ENCODE measurements around the gene CACNB3. TPM values are rescaled to one million over a fixed set of nuclear protein-coding genes. Genes with fewer than 3 reads are reported as not detected.

The CACNB3 gene
- total and polyA plus RNA-seq, 8 donors = under 0.01 to 140 (median 12.7) TPM

GRCh38 chr12:48794870-48795269 is 23.4 kb upstream of the CACNB3 start:
- Histone ChIP-seq H3K27me3 (peaks cover 0 to 2% (median under 1%) of the 10 kb centered on the region in 3 donors), H3K36me3 (no peaks in the 10 kb centered on the region), H3K4me1 (peaks cover 4 to 24% (median 19%) of the 10 kb centered on the region in 4 donors), H3K4me3 (no peak overlapping the region), H3K9me3 (no peaks in the 10 kb centered on the region), H3K27ac (peak overlapping the region in 2 of 5 donors; percentile 11 to 54)
- WGBS, 5 donors = 51 to 68% (median 61%) methylated on average over 3 of the region's 3 CpGs
- intact Hi-C loops (cut with DNase I; ENCODE audit: low total_unique reads) = loop anchor here (5.0 kb wide), 1 partner anchor 43 kb away; no protein-coding TSS in a partner anchor
- no peak for DNase-seq
- TF ChIP-seq POLR2A (IDR thresholded peaks at IDR 0.05) (no peak), POLR2AphosphoS5 (IDR thresholded peaks at IDR 0.05) (no peak), EP300 (IDR thresholded peaks at IDR 0.05) (no peak)
- TF ChIP-seq, protein P1, sequence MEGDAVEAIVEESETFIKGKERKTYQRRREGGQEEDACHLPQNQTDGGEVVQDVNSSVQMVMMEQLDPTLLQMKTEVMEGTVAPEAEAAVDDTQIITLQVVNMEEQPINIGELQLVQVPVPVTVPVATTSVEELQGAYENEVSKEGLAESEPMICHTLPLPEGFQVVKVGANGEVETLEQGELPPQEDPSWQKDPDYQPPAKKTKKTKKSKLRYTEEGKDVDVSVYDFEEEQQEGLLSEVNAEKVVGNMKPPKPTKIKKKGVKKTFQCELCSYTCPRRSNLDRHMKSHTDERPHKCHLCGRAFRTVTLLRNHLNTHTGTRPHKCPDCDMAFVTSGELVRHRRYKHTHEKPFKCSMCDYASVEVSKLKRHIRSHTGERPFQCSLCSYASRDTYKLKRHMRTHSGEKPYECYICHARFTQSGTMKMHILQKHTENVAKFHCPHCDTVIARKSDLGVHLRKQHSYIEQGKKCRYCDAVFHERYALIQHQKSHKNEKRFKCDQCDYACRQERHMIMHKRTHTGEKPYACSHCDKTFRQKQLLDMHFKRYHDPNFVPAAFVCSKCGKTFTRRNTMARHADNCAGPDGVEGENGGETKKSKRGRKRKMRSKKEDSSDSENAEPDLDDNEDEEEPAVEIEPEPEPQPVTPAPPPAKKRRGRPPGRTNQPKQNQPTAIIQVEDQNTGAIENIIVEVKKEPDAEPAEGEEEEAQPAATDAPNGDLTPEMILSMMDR (IDR thresholded peaks at IDR 0.05) = no peak

- TF ChIP-seq, protein P1 (IDR thresholded peaks at IDR 0.05) = peak in 6 of 7 experiments; percentile 94 to 100 (median 98)
- TF ChIP-seq POLR2AphosphoS5 (IDR thresholded peaks at IDR 0.05) = peak in 1 of 3 donors; percentile 62
- TF ChIP-seq EP300 (IDR thresholded peaks at IDR 0.05) = no peak
- no peaks in the 10 kb centered on the region for H3K9me3 ChIP-seq
- DNase-seq = peak; percentile 84 to 92
- intact Hi-C loops (cut with DNase I; ENCODE audit: low total_unique reads) = loop anchor here (5.0 kb wide), 1 partner anchor 44 kb away; no protein-coding TSS in a partner anchor
- H3K27ac ChIP-seq = peak overlapping the region; percentile 11 to 54 (median 32)
- 17 to 22% (median 20%) methylated on average over 12 of the region's 12 CpGs for WGBS, 5 donors
- peaks cover 0 to 16% (median 11%) of the 10 kb centered on the region in 4 donors for H3K4me1 ChIP-seq
- no peaks in the 10 kb centered on the region for H3K36me3 ChIP-seq
- H3K4me3 ChIP-seq = no peak overlapping the region
- H3K27me3 ChIP-seq = peaks cover 0 to 10% (median 8%) of the 10 kb centered on the region in 3 donors
These were observed 22.5 kb upstream of the CACNB3 start for GRCh38 chr12:48795550-48796455.

DNA sequence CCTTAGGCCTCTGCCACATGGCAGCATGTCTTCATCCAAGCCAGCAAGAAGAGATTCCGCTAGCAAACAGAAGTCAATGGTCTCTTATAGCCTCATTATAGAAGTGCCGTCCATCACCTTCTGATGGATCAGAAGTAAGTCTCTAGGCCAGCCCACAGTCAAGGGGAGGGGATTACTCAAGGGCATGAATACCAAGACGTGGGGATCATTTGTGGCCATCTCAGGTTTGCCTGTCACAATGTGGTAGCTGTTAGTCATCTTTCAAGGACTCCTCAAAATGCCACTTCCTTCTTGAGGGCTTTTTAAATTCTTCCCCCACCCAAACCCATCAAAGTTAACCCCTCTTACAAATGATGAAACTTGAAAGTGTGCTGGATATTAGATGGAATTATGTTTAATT is 21.3 kb upstream of the CACNB3 start:
- DNase-seq = no peak
- Histone ChIP-seq H3K27me3 (peaks cover 0 to 13% (median 8%) of the 10 kb centered on the region in 3 donors), H3K4me3 (no peak overlapping the region), H3K36me3 (no peaks in the 10 kb centered on the region), H3K27ac (no peak overlapping the region), H3K9me3 (no peaks in the 10 kb centered on the region), H3K4me1 (peaks cover 0 to 16% (median 11%) of the 10 kb centered on the region in 4 donors)
- 75 to 86% (median 79%) methylated on average over 1 to 3 of the region's 3 CpGs for WGBS, 5 donors
- TF ChIP-seq POLR2A (IDR thresholded peaks at IDR 0.05) (no peak), EP300 (IDR thresholded peaks at IDR 0.05) (no peak), POLR2AphosphoS5 (IDR thresholded peaks at IDR 0.05) (no peak)
- TF ChIP-seq, protein P1 (IDR thresholded peaks at IDR 0.05) = no peak
- intact Hi-C loops (cut with DNase I; ENCODE audit: low total_unique reads) = loop anchor here (5.0 kb wide), 1 partner anchor 45 kb away; no protein-coding TSS in a partner anchor

- Histone ChIP-seq H3K4me3 (no peak overlapping the region), H3K27ac (no peak overlapping the region), H3K27me3 (peaks cover 0 to 13% (median 8%) of the 10 kb centered on the region in 3 donors), H3K9me3 (no peaks in the 10 kb centered on the region), H3K36me3 (no peaks in the 10 kb centered on the region), H3K4me1 (peaks cover 0 to 8% (median 7%) of the 10 kb centered on the region in 4 donors)
- intact Hi-C loops (cut with DNase I; ENCODE audit: low total_unique reads) = no loop called here
- WGBS, 5 donors = 86 to 92% (median 87%) methylated on average over 10 to 14 of the region's 14 CpGs
- no peak for DNase-seq
- TF ChIP-seq EP300 (IDR thresholded peaks at IDR 0.05) (no peak), POLR2A (IDR thresholded peaks at IDR 0.05) (no peak), POLR2AphosphoS5 (IDR thresholded peaks at IDR 0.05) (no peak)
- TF ChIP-seq, protein P1 (IDR thresholded peaks at IDR 0.05) = no peak
These were observed 17.8 kb upstream of the CACNB3 start for GRCh38 chr12:48800457-48800856.

Data from stomach (tissue), 9 donors.